WTC11 (cell line): ENCODE measurements around the gene STRA6.

Experiments used
- CTCF ChIP-seq: fragments of 200-600 bp; IDR thresholded peaks from 2 replicates; pipeline ENCODE4 v1.8.0; 2022; ENCODE audit warnings: antibody characterized with exemption
- HMGA2 ChIP-seq: fragments of 250-450 bp; sonication (Bioruptor Pico); IDR thresholded peaks from 2 replicates; pipeline ENCODE4 v1.4.0; 2021; ENCODE audit warnings: mild to moderate bottlenecking, moderate library complexity
- PREB ChIP-seq: sonication (generic); formaldehyde crosslinking; IDR thresholded peaks from 2 replicates; pipeline ENCODE4 v1.8.1; 2022; ENCODE audit warnings: mild to moderate bottlenecking, missing genetic modification reagents, moderate library complexity, borderline replicate concordance
- TP53 ChIP-seq: sonication (generic); formaldehyde crosslinking; IDR thresholded peaks from 2 replicates; pipeline ENCODE4 v1.8.1; 2023; ENCODE audit warnings: mild to moderate bottlenecking, missing genetic modification reagents

DNA sequence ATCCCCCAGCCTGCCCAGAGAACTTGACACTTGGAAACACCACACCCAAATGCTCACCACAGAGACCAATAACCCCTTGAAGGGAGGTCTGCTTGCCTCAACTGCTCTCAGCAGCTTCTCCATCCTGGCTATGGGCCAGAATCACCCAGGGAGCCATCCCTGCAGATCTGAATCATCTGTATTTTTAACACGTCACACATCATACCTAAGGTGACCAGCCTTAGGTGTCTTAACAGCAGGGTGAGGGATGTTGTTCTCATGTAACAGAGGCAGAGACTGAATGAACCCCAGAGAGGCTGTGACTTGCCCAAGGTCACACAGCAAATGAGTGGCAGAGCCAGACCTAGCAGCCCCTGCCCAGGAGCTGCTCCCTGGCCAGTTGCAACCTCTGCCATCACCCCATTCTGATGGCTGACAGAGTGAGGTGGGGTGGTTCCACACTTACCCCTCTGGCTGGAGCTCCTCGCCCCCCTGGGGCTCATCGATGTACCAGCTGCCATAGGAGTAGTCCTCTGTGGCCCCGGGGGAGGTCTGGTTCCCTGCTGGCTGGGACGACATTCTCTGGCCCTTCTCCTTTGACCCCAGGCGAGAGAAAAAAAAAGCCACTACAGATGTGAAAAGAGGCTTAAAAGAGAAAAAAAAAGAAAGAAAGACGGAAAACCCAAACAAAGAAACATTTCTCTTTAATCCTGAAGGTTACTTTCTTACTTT, 722 bp downstream of the STRA6 start:
- TF ChIP-seq PREB (CRISPR knock-in tag) (no peak), HMGA2 (no peak), TP53 (no peak), CTCF (no peak)
